Measurements from ENCODE around the gene CNOT1.
"Not testable (repeated sequence)": the region's sequence is repeated elsewhere in the genome, so short reads cannot be mapped to it uniquely, and the experiment has no call there.

CNOT1 gene

DNA sequence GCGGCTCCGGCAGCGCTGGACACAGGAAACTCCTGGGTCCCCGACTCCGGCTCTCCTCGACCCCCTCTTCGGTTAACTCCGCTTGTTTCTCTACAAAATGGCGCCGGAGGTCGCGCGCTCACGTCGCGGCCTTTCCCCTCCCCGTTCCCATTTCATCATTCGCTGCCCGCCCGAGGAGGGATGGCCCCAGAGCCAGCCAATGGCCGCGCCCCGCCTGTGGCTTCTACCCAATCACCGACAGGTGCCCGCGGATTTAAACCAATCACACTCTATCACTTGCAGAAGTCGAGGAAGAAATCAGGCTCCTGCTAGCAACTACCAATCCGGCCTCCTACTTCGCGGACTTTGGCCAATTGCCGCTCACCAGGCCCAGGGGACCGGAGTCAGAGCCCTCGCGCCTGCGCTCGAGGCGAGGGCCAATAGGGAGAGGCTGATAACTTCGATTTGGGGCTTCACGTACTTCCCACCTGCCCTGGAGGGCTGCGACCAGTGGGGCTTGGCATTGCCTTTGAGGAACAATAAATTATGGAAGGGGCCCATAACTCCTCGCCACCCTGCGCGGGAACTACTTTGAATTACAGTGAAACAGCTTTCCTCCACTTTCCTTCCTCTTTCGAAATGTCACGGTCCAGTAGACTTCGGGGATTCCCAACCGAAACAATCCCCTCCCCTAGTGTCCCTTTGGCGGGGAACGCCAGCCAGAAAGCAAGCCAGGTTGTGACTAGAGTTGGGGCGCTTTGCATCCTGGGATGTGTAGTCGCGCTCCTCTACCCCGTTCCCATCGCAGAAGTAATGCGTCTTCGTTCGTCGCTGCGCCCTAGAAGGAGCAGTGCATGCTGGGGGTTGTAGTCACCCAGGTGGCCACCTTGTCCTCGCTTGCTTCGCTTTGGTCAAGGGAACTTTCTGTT lies at the start of gene CNOT1:
Gene CNOT1, minus strand, starts transcription at position 94 of the 908 bp plus-strand sequence. CDS start 30,489 bp downstream, outside the sequence.
- peak; percentile 99 for DNase-seq

DNA sequence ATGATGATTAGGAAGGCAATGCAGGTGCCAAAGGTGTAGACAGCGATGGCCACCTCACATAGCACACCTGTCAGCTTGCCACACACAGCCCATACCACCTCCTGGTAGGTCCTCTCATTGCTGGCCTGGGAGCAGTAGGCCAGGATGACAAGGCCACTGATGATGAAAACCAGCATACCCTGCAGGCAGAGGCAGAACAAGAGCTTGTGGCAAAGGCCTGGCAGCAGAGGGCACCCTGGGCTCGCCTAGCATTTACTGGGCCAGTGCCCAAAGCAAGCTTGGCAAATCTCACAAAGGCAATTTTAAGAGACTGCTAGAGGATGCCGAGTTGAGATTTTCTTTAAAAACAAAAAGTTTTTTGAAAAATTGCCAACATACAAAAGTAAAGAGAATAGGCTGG lies 49.1 kb upstream of the CNOT1 start:
- DNase-seq = no peak

- no peak for DNase-seq
Measured at GRCh38 chr16:58678269-58678668, 48.6 kb upstream of the CNOT1 start.

DNA sequence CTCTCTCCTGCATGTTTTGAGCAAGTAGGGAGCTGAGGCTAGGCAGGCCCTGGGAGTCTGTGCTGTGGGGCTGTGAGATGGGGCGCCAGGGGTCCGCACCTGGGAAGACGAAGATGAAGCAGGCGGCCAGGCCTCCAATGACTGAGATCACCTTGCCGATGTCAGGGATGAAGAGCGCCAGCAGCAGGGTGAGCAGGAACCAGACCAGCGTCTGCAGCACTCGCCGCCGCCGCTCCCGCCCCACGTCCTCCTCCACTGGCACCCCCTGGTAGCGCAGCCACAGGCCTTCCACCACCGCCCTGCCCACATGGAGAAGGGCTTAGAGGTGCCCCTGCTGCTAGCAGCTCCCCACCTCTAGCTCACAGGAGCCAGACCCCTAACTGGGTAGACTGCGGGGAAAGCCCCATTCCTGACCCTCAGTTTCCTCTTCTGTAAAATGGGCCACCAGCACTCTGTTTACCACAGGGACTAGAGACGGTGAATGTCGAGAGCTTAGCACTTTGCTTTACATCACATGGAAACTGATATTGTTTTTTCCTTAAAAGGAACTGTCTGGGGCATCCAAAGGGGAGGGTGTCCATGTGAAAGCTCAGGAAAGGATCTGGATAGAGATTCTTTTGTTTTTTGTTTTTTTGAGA lies 41.4 kb upstream of the CNOT1 start:
- DNase-seq = no peak

- no peak for DNase-seq
Measured at GRCh38 chr16:58670177-58670576, 40.6 kb upstream of the CNOT1 start.

DNA sequence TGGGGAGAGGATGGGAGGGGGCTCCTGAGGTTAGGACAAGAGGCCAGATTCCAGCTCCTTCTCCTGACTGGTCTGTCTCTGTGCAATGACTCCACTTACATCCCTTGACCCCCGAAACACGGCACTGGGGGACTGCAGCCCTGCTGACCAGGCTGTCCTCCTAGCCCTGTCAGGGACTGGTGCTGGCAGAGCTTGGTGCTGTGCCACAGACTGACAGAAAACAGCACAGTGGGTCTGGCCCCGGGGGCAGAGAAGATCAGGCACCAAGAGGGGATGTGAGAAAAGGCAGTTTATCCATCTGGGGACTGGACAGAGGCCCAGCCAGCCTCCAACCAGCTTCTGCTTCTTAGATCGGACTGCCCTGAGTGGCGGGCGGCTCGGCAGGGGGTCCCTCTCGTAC lies 35.6 kb upstream of the CNOT1 start:
- no peak for DNase-seq

GRCh38 chr16:58661199-58661830 lies 31.7 kb upstream of the CNOT1 start:
- peak; percentile 14 for DNase-seq

GRCh38 chr16:58659911-58660310 lies 30.3 kb upstream of the CNOT1 start:
- not testable (repeated sequence) for DNase-seq

DNA sequence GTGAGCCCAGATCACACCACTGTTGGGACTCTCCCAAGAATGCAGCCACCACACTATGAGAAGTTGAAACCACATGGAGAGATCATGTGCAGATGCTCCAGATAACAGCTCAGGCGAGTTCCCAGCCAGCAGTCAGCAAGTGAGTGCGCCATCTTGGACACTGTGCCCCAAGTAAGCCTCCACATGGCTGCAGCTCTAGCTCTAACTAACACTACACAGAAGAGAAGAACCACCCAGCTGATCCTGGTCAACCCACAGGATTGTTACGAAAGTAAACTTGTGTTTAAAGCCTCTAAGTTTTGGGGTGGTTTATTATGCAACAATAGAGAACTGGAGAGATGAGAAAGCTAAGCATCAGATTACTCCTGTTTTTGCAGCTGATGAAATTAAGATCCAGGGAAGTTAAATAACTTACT lies 29.2 kb upstream of the CNOT1 start:
- DNase-seq = no peak

DNA sequence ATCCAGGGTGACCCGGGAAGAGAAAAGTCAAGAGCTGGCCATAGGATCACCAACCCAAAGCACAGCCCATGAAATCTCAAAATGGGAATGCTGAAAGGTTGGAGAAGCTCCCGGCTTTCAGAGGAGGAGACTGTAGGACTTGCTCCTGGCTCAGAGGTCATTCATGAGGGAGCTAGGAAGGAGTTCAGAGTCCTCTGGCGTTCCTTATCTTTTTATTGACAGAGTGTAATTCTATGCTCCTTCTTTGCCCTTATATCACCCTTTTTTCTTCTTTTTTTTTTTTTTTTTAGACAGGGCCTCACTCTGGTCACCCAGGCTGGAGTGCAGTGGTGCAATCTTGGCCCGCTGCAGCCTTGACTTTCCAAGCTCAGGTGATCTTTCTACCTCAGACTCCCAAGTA lies 27.3 kb upstream of the CNOT1 start:
- no peak for DNase-seq

DNA sequence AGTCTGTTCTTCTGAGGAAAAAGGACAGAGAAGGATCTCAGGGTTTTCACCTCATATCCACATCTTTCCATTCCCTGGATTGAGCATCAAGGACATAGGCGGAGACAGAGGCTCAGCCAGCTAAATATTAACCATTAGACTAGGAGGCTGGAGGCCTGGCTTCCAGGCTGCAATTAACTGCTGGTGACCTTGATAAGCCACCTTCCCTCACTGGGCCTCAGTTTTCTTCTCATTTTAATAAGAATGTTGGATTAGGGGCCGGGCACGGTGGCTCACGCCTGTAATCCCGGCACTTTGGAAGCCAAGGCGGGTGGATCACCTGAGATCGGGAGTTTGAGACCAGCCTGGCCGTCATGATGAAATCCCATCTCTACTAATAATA lies 25.6 kb upstream of the CNOT1 start:
- no peak for DNase-seq

DNA sequence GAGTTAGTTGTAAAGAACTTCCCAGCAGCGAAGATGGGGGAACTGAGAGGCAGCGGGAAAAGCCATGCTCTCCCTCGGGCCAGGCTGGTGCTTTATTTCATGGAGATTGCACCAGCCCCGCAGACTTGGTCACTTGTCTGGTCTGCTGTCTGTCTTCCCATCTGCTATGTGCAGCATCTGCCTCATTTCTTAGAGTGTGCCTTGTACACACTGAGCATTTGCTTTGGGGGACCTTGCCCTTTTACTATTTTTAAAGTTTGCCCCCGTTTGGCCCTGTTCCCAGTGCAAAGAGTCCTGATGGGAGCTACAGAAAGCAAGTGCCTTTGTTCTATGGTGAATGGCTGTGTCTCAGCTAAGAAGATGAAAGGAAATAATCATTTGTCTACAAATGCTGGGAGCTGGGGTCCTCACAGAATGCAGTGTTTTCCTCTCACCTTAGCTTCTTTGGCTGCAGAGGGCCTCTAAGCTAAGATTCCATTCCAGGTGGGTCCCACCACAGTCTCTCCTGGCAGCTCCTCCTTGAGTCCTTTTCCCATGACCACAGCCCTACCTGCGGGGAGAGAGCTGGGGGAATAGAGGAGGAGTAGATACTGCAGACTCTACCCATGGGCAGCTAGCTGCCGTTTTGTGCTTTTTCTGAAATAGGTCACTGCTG lies 25.1 kb upstream of the CNOT1 start:
- DNase-seq = no peak

- DNase-seq = no peak
Measured at GRCh38 chr16:58652741-58653140, 23.1 kb upstream of the CNOT1 start.

DNA sequence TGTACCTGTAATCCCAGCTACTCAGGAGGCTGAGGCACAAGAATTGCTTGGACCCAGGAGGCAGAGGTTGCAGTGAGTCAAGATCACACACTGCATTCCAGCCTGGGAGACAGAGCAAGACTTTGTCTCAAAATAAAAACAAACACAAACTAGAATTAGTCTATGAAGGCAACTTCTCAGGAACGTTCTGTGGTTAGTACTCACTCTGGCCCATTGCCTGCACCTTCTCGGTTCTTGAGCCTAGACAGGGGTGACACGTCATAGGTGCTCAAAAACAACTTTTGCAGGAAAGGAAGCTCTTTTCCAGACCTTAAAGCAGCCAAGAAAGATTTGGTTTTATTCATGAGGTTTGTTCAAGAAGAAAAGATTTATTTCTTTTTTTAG lies 22.3 kb upstream of the CNOT1 start:
- no peak for DNase-seq

DNA sequence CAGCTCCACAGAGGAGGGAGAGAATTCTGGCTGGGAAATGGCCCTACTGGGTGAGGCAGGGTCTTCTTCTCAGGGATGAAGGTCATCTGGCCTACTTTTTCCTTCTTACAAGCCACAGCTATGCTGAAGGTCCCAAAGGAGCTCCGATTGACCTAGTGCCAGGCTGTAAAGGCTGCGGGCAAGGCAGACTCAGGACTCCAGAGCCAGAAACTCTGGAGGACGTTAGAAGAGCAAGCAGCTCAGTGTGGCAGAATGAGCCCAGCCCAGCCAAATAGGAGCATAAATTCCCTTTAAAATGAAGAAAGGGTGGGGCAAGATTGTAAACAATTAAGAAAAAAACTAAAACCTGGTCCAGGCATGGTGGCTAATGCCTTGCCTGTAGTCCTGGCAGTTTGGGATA lies 20.1 kb upstream of the CNOT1 start:
- DNase-seq = no peak

DNA sequence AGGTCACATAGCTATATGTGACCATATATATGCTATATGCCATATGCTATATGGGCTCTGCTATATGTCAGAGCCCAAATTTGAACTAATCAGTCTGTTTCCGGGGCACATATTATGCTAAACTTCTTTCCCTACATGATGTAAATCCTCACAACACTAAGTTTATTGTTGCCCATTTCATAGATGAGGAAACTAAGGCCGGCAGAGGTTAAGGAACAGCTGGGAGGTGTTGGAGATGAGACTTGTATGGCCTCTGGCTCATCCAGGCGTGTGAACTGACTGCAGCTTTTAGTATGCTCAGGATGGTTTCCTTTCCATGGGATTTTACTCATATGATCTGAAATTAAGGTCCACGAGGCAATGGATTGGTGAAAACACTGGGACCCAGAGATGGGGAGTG lies 17.5 kb upstream of the CNOT1 start:
- no peak for DNase-seq

GRCh38 chr16:58644765-58645487 lies 15.3 kb upstream of the CNOT1 start:
- DNase-seq = no peak

GRCh38 chr16:58644108-58644507 lies 14.5 kb upstream of the CNOT1 start:
- no peak for DNase-seq

DNA sequence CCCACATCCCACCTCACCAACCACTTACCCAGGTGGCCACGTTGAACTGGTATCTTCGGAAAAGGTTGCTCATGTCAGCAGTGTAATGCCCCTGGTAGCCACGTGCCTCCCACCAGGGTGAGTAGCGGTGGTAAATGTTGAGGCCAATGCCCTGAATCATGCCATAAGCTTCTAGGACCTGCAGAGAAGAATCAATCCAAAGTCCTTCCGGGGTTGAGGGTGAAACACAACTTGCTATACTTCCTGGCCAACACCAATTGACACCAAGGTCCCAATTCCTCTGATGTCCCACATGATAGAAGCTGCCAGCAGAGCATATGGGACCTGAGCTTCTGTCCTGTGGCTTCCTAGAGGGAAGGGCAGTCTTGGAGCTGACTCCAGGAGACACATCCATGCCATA lies 11.3 kb upstream of the CNOT1 start:
- DNase-seq = no peak

- DNase-seq = no peak
Measured at GRCh38 chr16:58639836-58640235, 10.2 kb upstream of the CNOT1 start.

DNA sequence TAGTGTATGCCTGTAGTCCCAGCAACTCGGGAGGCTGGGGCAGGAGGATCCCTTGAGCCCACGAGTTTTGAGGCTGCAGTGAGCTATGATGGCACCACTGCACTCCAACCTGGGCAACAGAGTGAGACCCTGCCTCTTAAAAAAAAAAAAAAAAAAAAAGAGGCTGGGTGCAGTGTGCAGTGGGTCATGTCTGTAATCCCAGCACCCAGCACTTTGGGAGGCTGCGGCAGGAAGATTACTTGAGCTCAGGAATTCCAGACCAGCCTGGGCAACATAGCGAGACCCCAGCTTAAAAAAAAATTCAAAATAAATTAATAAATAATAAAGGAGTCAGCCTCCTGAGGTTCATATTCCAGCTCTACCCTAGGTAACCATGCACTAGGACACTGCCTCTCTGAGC lies 9.6 kb upstream of the CNOT1 start:
- no peak for DNase-seq

- DNase-seq = no peak
Measured at GRCh38 chr16:58638148-58639036, 8.8 kb upstream of the CNOT1 start.

Data from CD4-positive, alpha-beta T cell treated with Interferon gamma for 1 hour (primary cell).